Placental epithelial cell (primary cell): ENCODE data around the gene MKRN2. TPM values are rescaled to one million over a fixed set of nuclear protein-coding genes. Genes with fewer than 3 reads are reported as not detected.

Source experiments
- small RNA-seq: library from RNA; depleted of rRNA; stranded (forward); fragments of <200 nt; gene quantifications from one replicate; pipeline ENCODE3, GENCODE V24; 2012
- total RNA-seq: library from RNA; depleted of rRNA; stranded (reverse); fragments of >200 nt; gene quantifications from 2 replicates; pipeline ENCODE4 v1.2.3, GENCODE V29; 2012

The MKRN2 gene, protein sequence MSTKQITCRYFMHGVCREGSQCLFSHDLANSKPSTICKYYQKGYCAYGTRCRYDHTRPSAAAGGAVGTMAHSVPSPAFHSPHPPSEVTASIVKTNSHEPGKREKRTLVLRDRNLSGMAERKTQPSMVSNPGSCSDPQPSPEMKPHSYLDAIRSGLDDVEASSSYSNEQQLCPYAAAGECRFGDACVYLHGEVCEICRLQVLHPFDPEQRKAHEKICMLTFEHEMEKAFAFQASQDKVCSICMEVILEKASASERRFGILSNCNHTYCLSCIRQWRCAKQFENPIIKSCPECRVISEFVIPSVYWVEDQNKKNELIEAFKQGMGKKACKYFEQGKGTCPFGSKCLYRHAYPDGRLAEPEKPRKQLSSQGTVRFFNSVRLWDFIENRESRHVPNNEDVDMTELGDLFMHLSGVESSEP
- total RNA-seq, result 36.5 and 37.3 TPM in 2 replicates

DNA sequence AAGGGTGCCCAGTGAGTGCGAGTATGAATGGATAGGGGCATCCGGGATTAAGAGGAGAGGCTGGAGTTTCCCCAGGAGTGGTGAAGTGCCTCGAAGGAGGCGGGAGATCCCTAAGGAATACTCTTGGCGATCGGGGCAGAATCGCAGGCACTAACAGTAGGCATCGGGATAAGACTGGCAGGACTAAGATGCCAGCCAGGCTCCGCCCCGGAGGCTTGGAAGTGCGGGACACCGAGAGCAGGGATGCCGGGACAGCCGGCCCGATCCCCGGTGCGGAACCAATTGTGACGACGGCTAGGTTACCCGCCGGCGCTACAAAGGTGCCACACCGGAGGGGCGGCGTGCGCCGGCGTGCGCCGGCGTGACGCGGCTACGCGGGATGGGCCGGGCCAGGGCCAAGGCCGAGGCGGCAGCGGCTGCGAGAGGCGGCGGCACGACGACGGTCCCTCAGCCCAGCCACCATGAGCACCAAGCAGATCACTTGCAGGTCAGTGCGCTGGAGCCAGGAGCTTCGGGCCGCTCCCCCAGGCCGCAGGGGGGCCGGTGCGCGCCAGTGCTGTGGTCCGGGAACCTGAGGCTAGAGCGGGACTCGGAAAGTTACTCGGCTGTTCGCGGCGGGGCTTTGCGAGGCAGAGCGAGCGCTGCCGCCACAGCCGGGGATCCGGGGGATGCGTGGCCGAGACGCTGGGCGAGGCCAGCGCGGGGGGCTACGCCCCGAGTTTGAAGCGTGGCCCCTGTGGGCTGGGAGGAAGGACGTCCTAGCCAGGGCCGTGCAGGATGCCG, at the start of gene MKRN2:
MKRN2 (plus strand) TSS at position 398 of the 783 bp plus-strand sequence; CDS start at position 462, 64 bp downstream.

DNA sequence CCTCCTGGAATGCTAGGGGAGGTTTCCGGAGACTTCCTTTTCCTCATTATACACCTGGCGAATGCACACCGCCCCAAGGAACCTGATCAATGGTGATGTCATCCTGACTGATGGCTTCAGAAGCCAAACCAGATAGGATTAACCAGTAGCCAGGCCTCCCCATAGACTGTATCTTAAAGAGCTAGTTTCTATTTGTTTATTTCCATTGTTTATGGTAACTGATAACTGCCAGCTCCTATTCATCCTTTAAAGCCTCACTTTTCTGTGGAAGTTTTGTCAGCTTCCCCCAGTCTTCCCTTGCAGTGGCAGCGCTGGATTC, 11.5 kb upstream of the MKRN2 start, which contains the start of gene MKRN2OS:
MKRN2OS (minus strand) TSS at position 27 of the 319 bp plus-strand sequence. CDS start 35 bp downstream, outside the sequence.

Small RNA genes within 50 kb of the gene (small RNA-seq; reads per million reads assigned to genes)
- gene RF00017 (not detected), gene RNA5SP123 (not detected), gene RNU6-377P (not detected)

Other genes starting within 250 kb of the MKRN2 start
- gene TSEN2, start 72.6 kb upstream of the MKRN2 start, total RNA-seq, result 8.9 and 14.1 TPM in 2 replicates
- 1.1 TPM in 1 of 2 replicates, not detected in the other for gene MKRN2OS, start 11.6 kb upstream of the MKRN2 start, total RNA-seq
- gene RAF1, start 107.0 kb downstream of the MKRN2 start, total RNA-seq, result 102 and 107 TPM in 2 replicates
- 6.9 and 11.0 TPM in 2 replicates for gene TMEM40, start 202.2 kb downstream of the MKRN2 start, total RNA-seq
- gene CAND2, start 239.6 kb downstream of the MKRN2 start, total RNA-seq, result 2.0 and 10.7 TPM in 2 replicates